ENCODE data around the gene FAHD2B.
"Not testable (repeated sequence)": the region's sequence is repeated elsewhere in the genome, so short reads cannot be mapped to it uniquely, and the experiment has no call there.

GRCh38 chr2:97144016-97144415 lies 49.3 kb upstream of the FAHD2B start:
- TF ChIP-seq CTCF (IDR thresholded peaks at IDR 0.05; ENCODE audit: insufficient read depth, low read length, poor library complexity, severe bottlenecking); EZH2phosphoT487 (conservative IDR thresholded peaks at IDR 0.05; ENCODE audit: low read length): not testable (repeated sequence)

Data from SU-DHL-6 (cell line).